Measurements from ENCODE around the gene NTMT1. TPM values are rescaled to one million over a fixed set of nuclear protein-coding genes. Genes with fewer than 3 reads are reported as not detected.

Gene NTMT1
- total RNA-seq, 2 donors from 2014 or later: 39.6 to 49.1 TPM

DNA sequence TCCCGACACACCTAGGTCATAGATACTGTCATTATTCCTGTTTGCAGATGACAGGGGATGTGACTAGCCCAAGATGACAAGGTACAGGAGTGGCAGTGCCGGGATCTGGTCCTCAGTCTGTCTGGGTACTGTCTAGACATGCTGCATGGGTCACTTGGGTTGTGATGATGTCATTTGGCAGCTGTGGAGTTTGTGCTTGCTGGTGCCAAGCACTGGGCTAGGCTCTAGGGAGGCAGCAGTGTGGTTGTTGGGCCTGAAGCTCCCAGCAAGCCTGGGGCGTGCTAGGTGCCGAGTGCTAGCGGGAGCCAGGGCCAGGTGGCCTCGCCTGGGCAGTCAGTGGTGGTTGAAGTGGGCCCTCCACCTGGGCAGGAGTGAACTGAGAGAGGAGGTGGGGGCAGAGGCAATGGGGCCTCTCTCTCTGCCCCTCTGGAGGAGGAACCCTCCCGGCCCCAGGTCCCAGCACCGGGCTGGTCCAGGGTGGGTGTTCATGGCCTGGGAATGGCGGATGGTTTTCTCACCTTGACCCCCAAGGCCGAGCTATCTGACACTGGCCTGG, 24.8 kb downstream of the NTMT1 start:
- Histone ChIP-seq H3K9me3 (ENCODE audit: control insufficient read depth, low read length) (no peaks in the 10 kb centered on the region), H3K4me3 (ENCODE audit: low read length) (no peak overlapping the region), H3K27ac (ENCODE audit: low read depth, low read length) (no peak overlapping the region), H3K36me3 (ENCODE audit: control insufficient read depth, insufficient read depth, low read length) (no peaks in the 10 kb centered on the region), H3K27me3 (ENCODE audit: control insufficient read depth, insufficient read depth, low read length, poor library complexity, severe bottlenecking) (no peaks in the 10 kb centered on the region), H3K4me1 (ENCODE audit: control insufficient read depth, insufficient read depth, low read length) (no peaks in the 10 kb centered on the region), H3K9ac (ENCODE audit: extremely low read depth, low read length, poor library complexity, severe bottlenecking) (no peak overlapping the region)
- DNase-seq: no peak
- Mint-ChIP-seq H3K27me3 (ENCODE audit: insufficient read depth) (peaks cover 17% of the 10 kb centered on the region), H3K36me3 (ENCODE audit: low read depth) (no peaks in the 10 kb centered on the region), H3K4me3 (no peak overlapping the region), H3K9me3 (no peaks in the 10 kb centered on the region), H3K4me1 (peaks cover 9% of the 10 kb centered on the region), H3K27ac (no peak overlapping the region)
- WGBS, 2 experiments (ENCODE audit: insufficient coverage in 1 of 2, insufficient read length in 1 of 2): 94 to 98% methylated on average over 8 to 10 of the region's 10 CpGs
- TF ChIP-seq, protein P1, sequence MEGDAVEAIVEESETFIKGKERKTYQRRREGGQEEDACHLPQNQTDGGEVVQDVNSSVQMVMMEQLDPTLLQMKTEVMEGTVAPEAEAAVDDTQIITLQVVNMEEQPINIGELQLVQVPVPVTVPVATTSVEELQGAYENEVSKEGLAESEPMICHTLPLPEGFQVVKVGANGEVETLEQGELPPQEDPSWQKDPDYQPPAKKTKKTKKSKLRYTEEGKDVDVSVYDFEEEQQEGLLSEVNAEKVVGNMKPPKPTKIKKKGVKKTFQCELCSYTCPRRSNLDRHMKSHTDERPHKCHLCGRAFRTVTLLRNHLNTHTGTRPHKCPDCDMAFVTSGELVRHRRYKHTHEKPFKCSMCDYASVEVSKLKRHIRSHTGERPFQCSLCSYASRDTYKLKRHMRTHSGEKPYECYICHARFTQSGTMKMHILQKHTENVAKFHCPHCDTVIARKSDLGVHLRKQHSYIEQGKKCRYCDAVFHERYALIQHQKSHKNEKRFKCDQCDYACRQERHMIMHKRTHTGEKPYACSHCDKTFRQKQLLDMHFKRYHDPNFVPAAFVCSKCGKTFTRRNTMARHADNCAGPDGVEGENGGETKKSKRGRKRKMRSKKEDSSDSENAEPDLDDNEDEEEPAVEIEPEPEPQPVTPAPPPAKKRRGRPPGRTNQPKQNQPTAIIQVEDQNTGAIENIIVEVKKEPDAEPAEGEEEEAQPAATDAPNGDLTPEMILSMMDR (conservative IDR thresholded peaks at IDR 0.05): no peak

DNA sequence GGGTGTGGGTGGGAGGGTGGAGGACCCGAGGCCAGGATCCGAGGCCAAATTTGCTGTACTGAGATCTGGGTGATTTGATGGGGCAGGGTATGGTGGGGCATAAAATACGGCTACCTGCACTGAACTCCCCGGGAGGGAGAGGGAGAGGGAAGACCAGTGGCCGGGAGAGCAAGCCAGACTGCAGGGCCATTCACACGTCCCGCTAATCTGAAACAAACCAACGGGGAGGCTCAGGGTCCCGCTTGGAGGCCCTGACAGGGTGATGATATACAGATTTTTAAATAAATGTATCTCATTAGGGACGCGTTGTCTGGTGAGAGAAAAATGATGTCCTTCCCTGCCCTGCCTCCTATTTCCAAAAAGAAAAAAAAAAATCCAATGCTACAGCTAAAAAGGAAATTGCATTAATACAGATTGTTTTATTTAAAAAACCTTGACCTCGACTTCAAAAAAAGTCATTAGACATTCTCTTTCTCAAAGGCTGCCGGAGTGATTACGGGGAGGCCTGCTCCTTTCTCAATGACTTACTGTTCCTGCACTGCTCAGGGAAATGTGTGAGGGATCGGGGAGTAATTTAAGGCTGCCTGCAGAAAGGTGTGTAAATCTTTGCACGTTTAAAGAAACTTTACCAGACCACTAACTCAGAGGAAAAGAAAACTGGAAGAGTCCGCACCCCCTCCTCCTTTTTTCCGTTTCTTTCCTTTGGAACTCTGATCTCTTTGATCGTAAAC, 28.0 kb downstream of the NTMT1 start:
- Mint-ChIP-seq H3K27me3 (ENCODE audit: insufficient read depth) (peaks cover 25% of the 10 kb centered on the region), H3K4me3 (peak overlapping the region; percentile 8), H3K9me3 (no peaks in the 10 kb centered on the region), H3K36me3 (ENCODE audit: low read depth) (no peaks in the 10 kb centered on the region), H3K4me1 (peaks cover 9% of the 10 kb centered on the region), H3K27ac (peak overlapping the region; percentile 23)
- 62 to 69% methylated on average over 8 to 17 of the region's 19 CpGs for WGBS, 2 experiments (ENCODE audit: insufficient coverage in 1 of 2, insufficient read length in 1 of 2)
- Histone ChIP-seq H3K36me3 (ENCODE audit: control insufficient read depth, insufficient read depth, low read length) (no peaks in the 10 kb centered on the region), H3K27me3 (ENCODE audit: control insufficient read depth, insufficient read depth, low read length, poor library complexity, severe bottlenecking) (no peaks in the 10 kb centered on the region), H3K4me1 (ENCODE audit: control insufficient read depth, insufficient read depth, low read length) (no peaks in the 10 kb centered on the region), H3K9me3 (ENCODE audit: control insufficient read depth, low read length) (no peaks in the 10 kb centered on the region), H3K27ac (ENCODE audit: low read depth, low read length) (no peak overlapping the region), H3K4me3 (ENCODE audit: low read length) (no peak overlapping the region), H3K9ac (ENCODE audit: extremely low read depth, low read length, poor library complexity, severe bottlenecking) (no peak overlapping the region)
- TF ChIP-seq, protein P1 (conservative IDR thresholded peaks at IDR 0.05): no peak
- DNase-seq: peak; percentile 75

DNA sequence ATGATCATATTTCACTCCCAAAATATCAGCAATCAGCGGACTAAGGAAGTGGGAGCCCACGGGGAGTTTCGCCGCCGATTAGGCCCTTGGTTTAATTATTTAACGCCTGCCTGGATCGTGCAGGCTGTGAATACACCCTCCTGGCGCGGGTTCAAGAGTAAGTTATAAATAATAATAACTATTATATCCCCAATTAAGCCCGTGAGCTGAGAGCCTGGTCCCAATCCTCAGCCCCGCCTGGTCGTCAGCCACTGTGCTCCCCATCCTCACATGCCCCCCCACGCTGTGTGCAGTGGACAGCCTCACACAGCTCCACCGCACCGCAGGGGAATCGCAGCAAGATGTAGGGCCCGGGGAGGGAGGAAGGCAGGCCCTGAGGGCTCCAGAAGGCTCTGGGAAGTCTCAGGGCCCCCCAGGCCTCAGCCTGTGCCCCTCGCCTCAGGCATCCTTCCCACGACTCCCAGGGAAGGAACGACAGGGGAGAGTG, 28.6 kb downstream of the NTMT1 start:
- H3K36me3 Mint-ChIP-seq (ENCODE audit: low read depth): no peaks in the 10 kb centered on the region
- 89 to 95% methylated on average over 4 to 18 of the region's 20 CpGs for WGBS, 2 experiments (ENCODE audit: insufficient coverage in 1 of 2, insufficient read length in 1 of 2)
- no peaks in the 10 kb centered on the region for H3K27me3 ChIP-seq (ENCODE audit: control insufficient read depth, insufficient read depth, low read length, poor library complexity, severe bottlenecking)
- H3K9me3 Mint-ChIP-seq: no peaks in the 10 kb centered on the region
- peak overlapping the region; percentile 8 for H3K4me3 Mint-ChIP-seq
- TF ChIP-seq, protein P1 (conservative IDR thresholded peaks at IDR 0.05): no peak
- no peak overlapping the region for H3K27ac ChIP-seq (ENCODE audit: low read depth, low read length)
- H3K4me3 ChIP-seq (ENCODE audit: low read length): no peak overlapping the region
- H3K27me3 Mint-ChIP-seq (ENCODE audit: insufficient read depth): peaks cover 25% of the 10 kb centered on the region
- no peaks in the 10 kb centered on the region for H3K9me3 ChIP-seq (ENCODE audit: control insufficient read depth, low read length)
- peaks cover 9% of the 10 kb centered on the region for H3K4me1 Mint-ChIP-seq
- H3K27ac Mint-ChIP-seq: no peak overlapping the region
- DNase-seq: no peak
- no peaks in the 10 kb centered on the region for H3K4me1 ChIP-seq (ENCODE audit: control insufficient read depth, insufficient read depth, low read length)
- H3K36me3 ChIP-seq (ENCODE audit: control insufficient read depth, insufficient read depth, low read length): no peaks in the 10 kb centered on the region
- no peak overlapping the region for H3K9ac ChIP-seq (ENCODE audit: extremely low read depth, low read length, poor library complexity, severe bottlenecking)
